GM21529 (cell line): ENCODE data around the gene CDC37.
"Not testable (repeated sequence)": the region's sequence is repeated elsewhere in the genome, so short reads cannot be mapped to it uniquely, and the experiment has no call there.

Experiments used
- ATAC-seq: cut with Tn5 transposase; IDR thresholded peaks from one replicate; pipeline ENCODE4 v1.9.1; 2021; ENCODE audit not compliant: unreplicated experiment

The CDC37 gene

DNA sequence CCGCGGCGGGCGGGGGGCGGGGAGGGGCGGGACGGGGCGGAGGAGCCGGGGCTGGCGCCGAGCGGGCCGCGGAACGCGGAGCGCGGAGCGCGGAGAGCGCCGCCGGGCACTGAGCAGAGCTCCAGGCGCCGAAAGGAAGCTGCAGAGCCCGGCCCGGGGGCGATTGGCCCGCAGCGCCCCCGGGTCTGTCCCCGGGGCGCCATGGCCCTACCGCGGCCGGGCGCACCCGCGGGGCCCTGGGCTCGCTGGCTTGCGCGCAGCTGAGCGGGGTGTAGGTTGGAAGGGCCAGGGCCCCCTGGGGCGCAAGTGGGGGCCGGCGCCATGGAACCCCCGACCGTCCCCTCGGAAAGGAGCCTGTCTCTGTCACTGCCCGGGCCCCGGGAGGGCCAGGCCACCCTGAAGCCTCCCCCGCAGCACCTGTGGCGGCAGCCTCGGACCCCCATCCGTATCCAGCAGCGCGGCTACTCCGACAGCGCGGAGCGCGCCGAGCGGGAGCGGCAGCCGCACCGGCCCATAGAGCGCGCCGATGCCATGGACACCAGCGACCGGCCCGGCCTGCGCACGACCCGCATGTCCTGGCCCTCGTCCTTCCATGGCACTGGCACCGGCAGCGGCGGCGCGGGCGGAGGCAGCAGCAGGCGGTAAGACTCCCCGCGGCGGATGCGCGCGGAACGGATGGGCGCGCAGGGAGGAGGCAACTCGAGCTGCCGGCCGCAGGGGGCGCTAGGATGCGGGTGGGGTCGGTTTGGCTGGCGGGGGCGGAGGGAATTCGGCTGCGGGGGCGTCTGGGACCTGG, 17.3 kb upstream of the CDC37 start, which contains the start of gene PDE4A:
TSS of gene PDE4A (plus strand) at position 95 of the 796 bp plus-strand sequence. CDS start at position 322, 227 bp downstream.
- ATAC-seq, result no peak

DNA sequence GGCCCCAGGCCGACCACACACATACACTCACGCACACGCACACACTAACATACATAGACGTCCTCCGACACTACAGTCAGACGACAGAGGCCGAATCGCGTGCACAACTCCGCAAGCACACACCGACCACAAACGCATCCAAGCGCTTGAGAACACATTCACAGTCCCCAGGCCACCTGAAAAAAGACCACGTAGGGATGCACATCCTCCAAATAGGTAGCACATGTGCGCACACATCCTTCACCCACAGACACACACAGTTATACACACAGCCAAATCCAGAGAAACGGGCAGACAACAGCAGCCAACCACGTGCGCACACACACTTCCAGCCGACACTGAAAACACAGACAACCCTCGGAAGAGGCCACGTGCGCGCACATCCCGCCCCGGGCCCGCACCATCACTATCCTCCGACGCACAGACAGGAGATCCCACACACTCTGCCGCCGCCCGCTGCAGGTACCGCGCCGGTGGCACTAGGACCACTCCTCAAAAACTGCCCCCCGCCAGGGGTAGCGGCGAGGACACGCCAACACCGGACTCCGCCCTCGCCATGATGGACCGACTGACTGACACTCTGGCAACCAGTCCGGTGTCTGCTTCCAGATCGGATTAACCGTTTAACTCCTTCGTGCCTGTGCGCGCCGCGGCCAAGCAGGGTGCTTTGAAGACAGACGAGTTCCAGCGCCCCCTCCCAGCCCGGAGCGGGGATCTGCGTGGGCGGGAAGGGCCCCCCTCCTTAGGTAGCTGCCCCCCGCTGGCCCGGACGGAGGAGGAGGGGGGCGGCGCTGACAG, 16.5 kb upstream of the CDC37 start:
- no peak for ATAC-seq

DNA sequence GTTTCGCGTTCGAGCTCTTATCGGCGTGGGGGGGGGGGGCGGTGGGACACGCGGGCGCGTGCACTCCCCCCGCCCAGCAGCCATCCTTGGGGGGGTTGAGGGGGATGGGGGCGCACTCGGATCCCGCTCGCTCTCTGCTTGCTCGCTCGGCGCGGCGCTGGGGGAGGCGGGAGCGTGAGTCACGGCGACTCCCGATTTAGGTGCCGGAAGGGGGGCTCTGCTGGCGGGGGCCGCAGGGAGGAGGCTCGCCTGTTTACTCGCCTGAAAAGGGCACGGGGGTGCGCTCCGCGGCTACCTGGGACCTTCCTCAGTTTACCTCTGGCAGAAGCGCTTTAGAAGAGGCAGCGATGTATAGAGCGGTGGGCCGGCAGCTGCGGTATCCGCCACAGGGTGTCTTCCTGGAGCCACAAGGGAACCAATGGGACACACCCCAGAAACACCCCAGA, 15.9 kb upstream of the CDC37 start:
- ATAC-seq, result no peak

DNA sequence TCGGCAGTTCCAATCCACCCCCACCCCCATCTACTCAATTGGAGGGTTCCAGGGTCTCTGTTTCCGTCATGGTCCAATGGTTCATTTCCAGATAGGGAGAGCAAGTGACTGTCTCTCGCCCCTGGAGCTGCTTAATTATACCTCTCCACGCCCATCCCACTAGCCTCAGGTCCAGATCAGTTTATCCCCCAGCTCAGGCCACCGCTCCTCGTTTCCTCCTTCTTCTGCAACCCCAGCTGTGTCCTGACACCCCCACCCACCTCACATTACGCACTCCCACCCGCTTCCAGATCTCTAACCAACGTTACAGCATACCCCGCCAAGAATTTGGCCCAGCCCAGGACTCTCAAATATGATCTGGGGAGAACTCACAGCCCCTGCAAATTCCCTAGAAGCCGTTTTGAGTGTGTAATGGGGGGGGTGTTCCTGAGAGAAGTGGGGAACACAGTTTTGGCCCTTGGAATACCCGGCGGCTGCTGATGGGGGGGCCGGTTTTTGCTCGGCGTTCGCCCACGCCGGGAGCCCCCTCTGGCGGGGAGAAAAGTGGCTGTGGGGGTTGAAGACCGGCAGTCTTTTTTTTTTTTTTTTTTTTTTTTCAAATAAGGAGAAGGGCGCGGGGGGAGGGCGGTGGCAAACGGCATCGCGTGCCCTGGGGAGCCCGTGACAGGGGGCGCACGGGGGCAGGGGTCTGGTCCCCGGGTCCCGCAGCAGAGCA, 15.3 kb upstream of the CDC37 start:
- no peak for ATAC-seq

DNA sequence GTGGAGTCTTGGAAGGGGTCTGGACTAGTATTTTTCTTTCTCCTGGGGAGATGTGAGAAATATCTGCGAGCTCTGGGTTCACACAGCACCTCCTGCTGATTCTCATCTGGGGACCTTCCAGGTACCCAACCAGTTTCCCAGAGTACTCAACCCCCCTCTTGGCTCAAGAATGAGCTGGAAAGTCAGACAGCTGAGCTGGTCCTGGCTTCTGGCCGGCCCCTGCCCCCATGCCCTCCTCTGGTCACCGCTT, 14.8 kb upstream of the CDC37 start:
- no peak for ATAC-seq

DNA sequence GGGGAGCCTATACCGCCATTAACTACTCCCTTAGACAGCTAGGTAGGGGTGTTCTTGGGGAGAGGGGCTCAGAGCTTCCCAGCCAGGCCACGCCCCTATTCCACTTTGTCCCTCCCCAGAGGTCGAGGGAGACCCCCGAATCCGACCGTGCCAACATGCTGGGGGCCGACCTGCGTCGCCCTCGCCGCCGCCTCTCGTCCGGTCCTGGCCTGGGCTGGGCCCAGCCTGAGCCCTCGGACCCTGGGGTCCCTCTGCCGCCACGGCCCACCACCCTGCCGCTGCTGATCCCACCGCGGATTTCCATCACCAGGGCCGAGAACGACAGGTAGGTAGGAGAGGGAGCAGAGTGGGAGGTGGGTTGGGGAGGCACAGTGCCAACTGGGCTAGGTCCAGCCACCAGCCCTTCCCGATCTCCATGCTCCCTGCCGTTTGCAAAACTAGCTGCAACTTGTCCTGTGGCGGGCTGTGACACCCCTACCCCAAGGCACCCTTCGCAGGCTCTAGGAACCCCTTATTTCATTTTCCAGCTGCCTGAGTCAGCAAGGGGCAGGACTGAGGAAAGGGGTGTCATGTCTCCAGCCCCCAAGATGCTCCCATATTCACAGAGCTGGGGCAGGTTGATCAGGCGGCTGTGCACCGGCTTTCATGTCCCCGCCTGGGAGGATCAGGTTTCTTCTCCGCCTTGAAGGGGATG, 14.3 kb upstream of the CDC37 start:
- ATAC-seq, result no peak

DNA sequence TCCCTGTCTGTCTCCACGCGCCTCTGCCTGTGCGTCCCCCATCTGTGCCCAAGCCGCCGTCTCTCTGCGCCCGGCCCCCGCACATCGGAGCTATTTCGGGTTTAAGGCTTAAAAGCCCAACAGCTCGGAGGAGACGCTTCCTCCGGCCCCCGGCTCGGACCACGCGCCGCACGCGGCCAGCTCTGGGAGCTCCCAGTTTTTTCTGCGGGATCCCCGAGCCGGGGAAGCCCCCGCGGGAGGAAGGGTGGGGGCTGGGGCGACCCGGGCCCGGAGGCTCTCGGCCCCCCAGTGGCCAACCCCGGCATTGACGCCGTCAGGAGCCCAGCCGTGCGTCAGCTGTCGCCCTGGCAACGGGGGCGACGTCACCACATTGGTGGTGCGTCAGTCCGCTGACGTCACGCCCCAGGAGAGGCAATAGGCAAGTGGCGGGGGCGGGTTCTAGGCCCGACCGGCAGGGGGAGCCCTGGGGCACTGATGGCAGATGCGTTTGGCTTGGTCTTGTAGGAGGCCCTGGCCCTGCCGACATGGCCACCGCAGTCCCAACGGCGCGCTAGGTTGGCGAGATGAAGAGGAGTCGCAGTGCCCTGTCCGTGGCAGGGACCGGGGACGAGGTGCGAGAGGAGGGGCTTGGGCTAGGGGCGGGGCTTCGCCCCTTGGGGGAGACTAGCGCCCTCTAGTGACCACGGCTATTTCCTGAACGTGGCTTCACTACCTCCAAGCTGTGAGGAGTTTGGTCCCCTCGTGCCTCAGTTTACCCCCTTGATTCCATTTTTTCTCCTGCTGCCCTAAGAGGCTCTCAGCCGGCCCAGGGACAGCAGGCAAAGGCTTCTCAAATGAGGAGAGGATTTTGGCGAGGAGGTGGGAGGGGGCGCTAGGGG, 13.3 kb upstream of the CDC37 start:
- ATAC-seq, result peak; percentile 47

DNA sequence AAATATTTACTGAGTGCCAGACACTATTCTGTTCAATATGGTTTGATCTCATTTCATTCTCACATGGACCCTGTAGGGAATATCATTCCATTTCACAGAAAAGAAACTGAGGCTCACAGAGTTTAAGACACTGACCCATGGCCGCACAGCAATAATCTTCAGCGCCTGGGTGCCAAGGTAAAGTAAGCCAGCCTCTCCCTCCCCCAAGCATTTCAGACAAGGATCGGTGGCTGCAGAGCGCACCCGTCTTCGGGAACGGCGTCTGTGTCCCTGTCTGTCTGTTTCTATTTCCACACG, 12.7 kb upstream of the CDC37 start:
- no peak for ATAC-seq

DNA sequence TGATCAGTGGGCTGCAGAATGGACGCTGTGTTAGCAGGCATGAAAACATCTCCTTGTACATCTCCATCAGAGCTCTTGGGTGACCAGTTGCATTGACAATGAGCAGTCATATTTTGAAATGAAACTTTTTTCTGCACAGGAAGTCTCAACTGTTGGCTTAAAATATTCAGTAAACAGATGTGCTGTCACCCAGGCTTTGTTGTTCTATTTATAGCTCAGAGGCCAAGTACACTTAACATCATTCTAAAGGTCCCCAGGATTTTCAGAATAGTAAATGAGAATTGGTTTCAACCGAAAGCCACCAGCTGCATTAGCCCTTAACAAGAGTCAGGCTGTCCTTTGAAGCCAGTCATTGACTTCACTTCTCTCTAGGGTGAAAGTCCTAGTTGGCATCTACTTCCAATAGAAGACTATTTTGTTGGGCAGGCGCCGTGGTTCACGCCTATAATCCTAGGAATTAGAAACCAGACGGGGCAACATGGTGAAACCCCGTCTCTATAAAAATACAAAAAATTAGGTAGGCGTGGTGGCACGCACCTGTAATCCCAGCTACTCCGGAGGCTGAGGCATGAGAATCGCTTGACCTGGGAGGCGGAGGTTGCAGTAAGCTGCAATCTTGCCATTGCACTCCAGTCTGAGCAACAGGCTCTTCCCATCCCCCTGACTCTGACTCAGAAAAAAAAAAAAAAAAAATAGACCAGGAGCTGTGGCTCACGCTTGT, 9.1 kb upstream of the CDC37 start:
- ATAC-seq, result peak; percentile 58

DNA sequence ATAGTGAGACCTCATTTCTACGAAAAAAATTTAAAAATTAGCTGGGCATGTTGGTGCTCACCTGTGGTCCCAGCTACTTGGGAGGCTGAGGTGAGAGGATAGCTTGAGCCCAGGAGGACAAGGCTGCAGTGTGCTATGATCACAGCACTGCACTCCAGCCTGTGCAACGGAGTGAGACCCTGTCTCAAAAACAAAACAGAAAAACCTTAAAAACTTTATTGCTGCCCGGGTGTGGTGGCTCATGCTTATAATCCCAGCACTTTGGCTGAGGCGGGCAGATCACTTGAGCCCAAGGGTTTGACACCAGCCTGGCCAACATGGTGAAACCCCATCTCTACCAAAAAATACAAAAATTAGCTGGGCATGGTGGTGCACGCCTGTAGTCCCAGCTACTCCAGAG, 7.9 kb upstream of the CDC37 start:
- ATAC-seq, result not testable (repeated sequence)

DNA sequence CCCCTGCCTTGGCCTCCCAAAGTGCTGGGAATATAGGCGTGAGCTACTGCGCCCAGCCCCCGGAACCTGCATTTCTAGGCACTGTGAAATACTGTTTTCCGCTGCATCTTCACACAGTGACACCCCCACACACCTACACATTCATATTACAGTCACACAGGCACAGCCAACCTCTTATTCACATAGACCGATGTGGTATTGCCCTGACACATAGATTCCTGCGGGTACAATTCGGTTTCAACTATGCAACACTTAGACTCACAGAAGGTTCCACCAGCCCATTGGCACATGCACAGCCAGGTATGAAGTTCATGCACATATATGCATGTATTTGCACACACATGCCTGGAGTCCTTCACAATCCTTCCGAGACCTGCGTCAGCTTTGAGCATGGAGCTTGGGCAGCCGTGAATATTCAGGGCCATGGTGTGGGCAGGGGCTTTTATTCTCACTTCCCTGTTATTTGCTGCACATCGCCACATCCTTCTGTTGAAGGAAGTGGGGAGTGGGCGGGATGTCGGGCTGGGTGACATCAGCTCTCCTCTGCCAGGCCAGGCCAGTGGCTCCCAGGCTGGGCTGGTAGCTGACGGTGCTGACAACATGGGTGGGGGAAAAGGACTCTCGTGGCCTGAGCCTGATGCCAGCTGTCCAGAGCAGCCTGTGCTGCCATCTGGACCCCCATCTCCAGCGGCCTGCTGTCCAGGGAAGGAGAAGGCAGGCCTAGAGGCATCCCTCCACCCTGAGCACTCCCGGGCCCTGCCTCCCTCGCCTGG, 5.4 kb upstream of the CDC37 start:
- no peak for ATAC-seq

DNA sequence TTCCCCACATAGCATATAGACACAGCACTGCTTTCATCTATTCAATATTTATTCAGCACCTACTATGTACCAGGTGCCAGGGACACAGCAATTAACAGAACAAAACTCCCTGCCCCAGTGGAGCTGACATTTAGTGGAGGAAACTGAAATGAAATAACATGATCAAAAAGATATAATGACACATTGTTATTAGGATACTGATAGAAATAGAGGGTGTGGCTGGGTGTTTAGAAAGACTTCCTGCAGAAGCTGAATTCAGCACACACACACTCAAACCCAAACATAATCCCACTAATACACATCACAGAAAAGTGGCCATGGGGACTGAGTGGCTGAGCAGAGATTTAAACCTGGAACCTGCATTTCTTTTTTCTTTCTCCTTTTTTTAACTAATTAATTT, 3.8 kb upstream of the CDC37 start:
- no peak for ATAC-seq

DNA sequence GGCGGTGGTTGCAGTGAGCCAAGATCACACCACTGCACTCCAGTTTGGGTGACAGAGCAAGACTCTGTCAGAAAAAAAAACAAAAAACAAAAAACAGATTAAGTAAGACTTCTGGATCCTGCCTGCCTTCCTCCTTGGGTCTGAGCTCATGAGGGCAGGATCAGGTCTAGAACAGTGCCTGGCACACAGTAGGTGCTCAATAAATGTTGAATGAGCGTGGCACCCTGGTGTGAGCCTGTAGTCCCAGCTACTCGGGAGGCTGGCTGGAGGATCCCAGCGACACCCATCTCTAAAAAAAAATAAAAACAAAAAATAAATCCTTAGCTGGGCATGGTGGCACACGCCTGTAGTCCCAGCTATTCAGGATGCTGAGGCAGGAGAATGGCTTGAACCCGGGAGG, 2.8 kb upstream of the CDC37 start:
- no peak for ATAC-seq

DNA sequence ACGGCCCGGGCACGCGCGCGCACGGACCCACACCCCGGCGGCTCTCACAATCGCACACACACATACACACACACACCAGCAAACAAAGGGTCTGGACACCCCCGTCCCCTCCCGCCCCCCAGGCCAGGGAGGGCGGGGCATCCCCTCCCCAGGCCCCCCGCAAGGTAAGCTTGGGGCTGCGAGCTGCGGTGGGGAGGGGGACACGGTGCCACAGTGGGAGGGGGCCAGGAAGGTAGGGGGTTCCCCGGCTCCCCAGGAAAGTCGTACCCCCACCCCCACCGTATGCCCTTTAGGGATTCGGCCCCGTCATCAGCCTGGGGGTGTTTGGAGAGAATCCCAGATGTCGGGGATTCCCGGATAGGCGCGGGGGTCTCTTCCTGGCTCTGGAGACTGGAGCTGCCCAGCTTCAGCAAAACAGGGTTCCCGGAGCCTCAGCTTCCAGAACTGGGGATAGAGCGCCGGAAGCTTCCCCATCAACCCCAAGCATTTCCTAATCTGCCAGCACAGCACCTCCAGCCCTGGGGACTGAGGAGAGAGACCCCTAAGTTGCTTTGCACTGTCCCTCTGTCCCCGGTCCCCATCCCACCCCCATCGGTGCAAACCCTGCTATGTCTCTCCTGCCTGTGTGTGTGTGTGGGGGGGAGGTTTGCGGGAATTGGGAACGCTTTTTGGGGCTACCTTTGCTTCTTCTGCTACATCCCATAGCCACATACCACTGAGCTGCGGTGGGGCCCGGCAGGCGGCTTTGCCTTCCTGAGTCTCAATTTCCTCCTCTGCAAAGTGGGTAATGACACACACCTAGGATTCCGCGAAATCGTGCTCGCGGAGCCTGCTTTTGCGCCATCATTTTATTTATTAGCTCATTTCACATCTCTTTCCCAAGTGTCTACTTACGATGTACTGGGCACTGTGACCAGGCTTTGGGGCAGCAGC, 1.8 kb upstream of the CDC37 start:
- no peak for ATAC-seq

DNA sequence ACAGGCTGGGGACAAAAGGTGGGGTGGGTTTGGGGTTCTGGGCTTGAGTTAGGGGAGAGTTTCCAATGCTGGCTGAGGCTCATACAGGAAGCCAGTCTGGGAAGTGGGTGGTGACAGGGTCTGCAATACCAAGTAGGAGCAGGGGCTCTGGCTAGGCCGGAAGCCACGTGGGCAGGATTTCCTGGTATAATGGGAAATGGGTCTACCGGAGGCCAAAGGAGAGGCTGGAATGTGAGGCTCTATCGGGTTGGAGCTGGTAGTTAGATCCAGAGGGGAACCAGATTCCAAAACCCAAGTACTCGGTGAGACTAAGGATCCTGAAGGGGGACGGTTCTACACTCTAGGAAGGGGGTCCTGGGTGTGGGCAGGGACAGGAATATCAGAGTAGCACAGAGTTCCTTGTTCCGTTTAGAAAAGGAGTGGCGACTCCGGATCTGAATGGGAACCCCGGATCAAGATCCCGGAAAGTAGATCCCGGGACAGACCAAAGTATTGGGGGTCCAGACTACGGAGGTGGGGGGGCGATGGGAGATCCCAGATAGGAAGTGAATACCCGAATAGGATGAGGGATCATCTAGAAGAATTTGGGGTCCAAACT, 802 bp downstream of the CDC37 start:
- no peak for ATAC-seq

DNA sequence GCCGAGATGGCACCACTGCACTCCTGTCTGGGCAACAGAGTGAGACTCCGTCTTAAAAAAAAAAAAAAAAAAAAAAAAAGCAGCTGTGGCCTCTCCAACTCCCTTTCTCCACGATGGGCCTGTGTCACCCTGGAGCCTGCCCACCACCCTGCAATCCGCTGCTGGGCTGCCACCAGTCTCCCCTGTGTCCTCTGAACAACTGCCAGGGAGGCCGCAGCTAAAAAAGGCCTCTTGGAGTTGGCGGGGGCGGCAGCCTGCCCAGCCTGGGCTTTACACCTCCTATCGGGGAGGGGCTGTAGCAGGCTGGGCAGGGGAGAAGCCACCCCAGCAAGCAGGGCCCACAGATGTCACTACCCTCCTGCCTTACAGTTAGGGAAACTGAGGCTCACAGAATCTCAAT, 3.5 kb downstream of the CDC37 start:
- no peak for ATAC-seq

DNA sequence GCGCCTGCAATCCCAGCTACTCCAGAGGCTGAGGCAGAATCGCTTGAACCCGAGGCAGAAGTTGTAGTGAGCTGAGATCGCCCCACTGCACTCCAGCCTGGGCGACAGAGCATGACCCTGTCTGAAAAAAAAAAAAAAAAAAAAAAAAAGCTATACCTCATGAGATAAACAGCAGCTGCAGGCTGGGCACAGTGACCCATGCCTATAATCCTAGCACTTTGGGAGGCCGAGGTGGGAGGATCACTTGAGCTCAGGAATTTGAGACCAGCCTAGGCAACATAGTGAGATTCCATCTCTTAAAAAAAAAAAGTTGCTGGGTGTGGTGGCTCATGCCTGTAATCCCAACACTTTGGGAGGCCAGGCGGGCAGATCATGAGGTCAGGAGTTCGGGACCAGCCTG, 4.0 kb downstream of the CDC37 start:
- ATAC-seq, result not testable (repeated sequence)

DNA sequence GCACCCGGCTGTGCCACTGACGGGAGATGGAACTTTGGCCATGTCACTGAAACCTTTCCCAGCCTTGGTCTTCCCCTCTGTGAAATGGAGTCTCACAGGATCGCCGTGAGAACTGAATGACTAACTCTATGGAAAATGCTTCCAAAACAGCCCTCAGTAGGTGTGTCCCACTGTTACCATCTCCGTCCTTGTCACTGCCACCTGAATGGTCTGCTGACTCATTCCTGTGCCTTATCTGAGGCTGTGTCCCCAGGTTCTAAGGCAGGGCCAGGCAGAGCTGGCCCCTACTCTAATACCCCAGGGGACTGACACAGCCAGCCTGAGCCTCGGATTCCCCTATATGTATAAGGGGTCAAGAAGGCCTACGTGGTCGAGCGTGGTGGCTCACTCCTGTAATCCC, 4.5 kb downstream of the CDC37 start:
- no peak for ATAC-seq
